ENCODE data around the gene JMJD7.
"Not testable (repeated sequence)": the region's sequence is repeated elsewhere in the genome, so short reads cannot be mapped to it uniquely, and the experiment has no call there.

JMJD7 gene

GRCh38 chr15:41823502-41823901 is 4.4 kb upstream of the JMJD7 start:
- no peak for DNase-seq

- DNase-seq: no peak
These were observed 3.7 kb upstream of the JMJD7 start for GRCh38 chr15:41824062-41824745.

GRCh38 chr15:41825145-41825544 is 2.7 kb upstream of the JMJD7 start:
- DNase-seq: no peak

- DNase-seq: no peak
These were observed 2.0 kb upstream of the JMJD7 start for GRCh38 chr15:41825572-41826535.

- no peak for DNase-seq
These were observed 507 bp upstream of the JMJD7 start for GRCh38 chr15:41827290-41827879.

- DNase-seq: no peak
These were observed 882 bp downstream of the JMJD7 start for GRCh38 chr15:41828807-41829141.

GRCh38 chr15:41829959-41830646 is 2.2 kb downstream of the JMJD7 start:
- DNase-seq: no peak

GRCh38 chr15:41831291-41831690 is 3.4 kb downstream of the JMJD7 start:
- DNase-seq: not testable (repeated sequence)

- no peak for DNase-seq
These were observed 4.3 kb downstream of the JMJD7 start for GRCh38 chr15:41832208-41832607.

- no peak for DNase-seq
These were observed 5.0 kb downstream of the JMJD7 start for GRCh38 chr15:41832875-41833274.

- DNase-seq: no peak
These were observed 6.2 kb downstream of the JMJD7 start for GRCh38 chr15:41834096-41834495.

GRCh38 chr15:41836073-41836472 is 8.2 kb downstream of the JMJD7 start:
- no peak for DNase-seq

- DNase-seq: no peak
These were observed 9.0 kb downstream of the JMJD7 start for GRCh38 chr15:41836713-41837454.

- no peak for DNase-seq
These were observed 10.6 kb downstream of the JMJD7 start, which contains the start of gene PLA2G4B for GRCh38 chr15:41838400-41838897. Gene PLA2G4B, plus strand, starts transcription at chr15:41838847. Its CDS starts 67 bp downstream, at chr15:41838914.

GRCh38 chr15:41839781-41840491 is 12.0 kb downstream of the JMJD7 start:
- DNase-seq: no peak

- DNase-seq: no peak
These were observed 12.8 kb downstream of the JMJD7 start for GRCh38 chr15:41840673-41841072.

- no peak for DNase-seq
These were observed 13.2 kb downstream of the JMJD7 start for GRCh38 chr15:41841131-41841530.

- DNase-seq: no peak
These were observed 14.3 kb downstream of the JMJD7 start for GRCh38 chr15:41842229-41842628.

- DNase-seq: no peak
These were observed 15.7 kb downstream of the JMJD7 start for GRCh38 chr15:41843571-41843970.

GRCh38 chr15:41844814-41845213 is 16.9 kb downstream of the JMJD7 start:
- no peak for DNase-seq

- DNase-seq: no peak
These were observed 19.3 kb downstream of the JMJD7 start for GRCh38 chr15:41847206-41847605.

Data from eye (tissue), 1 donor.